GM19467 (cell line): ENCODE data around the gene SLC39A9.
"Not testable (repeated sequence)": the region's sequence is repeated elsewhere in the genome, so short reads cannot be mapped to it uniquely, and the experiment has no call there.

ENCODE experiments used
- ATAC-seq: cut with Tn5 transposase; IDR thresholded peaks from one replicate; pipeline ENCODE4 v1.9.1; 2021; ENCODE audit warnings: mild to moderate bottlenecking, moderate library complexity; ENCODE audit not compliant: unreplicated experiment

The SLC39A9 gene

DNA sequence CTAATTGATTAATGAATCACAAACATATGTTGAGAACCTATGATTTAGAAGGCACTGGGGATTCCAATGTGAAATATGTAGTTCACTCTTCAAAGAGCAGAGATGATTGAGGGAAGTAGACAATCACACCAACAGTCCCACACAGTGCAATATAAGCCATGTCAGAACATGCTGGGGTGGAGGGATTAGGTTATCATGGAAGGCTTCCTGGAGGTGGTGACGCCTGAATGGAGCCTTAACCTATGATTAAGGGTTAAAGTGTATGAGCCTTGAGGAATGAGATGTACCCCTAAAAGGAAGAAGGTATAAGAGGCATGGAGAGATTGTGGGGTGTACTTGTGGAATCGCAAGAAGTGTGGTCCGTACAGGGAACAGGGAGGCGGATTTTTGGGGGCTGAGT is 31.7 kb upstream of the SLC39A9 start:
- no peak for ATAC-seq

DNA sequence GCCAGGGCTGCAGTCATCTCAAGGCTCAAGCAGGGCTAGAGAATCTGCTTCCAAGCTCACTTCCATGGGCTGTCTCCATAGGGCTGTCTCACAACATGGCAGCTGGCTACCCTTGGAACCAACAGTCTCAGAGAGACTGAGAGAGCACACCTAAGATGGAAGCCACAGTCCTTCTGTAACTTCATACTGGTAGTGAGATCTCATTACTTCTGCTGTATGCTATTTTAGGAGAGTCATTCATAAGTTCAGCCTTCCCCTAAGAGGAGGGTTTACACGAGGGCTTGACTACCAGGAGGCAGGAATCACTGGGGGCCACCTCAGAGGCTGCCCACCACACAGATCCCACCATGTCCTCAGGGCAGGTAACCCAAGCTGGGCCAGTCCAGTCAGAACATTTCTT is 30.1 kb upstream of the SLC39A9 start:
- ATAC-seq, result no peak

DNA sequence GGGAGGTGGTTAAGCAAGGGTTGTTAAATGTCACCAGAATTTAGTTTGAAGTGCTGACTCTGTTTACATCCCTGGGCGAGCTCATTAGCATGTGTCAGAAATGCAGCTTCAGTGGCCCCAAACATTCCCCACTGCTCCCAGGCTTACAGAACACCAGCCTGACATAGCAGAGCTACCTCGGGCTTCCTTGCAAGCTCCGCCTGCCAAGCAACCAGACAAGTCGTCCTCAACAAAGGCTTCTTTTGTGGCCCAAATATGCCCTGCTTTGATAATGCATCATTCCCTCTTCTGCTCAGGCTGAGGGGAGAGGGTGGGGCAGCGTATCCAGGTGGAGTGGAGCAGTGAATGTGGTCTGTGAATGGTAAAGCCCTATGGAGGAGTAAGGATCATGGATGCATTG is 28.4 kb upstream of the SLC39A9 start:
- no peak for ATAC-seq

DNA sequence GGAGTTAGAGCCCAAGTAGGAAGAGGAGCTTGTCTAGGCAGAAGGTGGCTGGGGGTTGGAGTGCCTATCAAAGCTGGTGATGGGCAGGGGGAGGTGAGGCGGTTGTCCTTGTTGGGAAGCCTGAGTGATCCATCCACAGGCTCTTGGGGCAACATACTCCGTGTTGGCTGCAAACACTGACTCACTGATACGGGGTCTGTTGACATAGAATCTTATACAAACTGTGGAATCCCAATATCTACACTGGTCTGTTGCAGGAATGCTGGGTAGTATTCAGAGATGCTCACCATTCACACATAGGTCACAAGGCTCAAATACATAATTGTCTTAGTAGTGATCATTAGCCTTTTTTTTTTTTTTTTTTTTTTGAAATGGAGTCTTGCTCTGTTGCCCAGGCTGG is 26.3 kb upstream of the SLC39A9 start:
- no peak for ATAC-seq

DNA sequence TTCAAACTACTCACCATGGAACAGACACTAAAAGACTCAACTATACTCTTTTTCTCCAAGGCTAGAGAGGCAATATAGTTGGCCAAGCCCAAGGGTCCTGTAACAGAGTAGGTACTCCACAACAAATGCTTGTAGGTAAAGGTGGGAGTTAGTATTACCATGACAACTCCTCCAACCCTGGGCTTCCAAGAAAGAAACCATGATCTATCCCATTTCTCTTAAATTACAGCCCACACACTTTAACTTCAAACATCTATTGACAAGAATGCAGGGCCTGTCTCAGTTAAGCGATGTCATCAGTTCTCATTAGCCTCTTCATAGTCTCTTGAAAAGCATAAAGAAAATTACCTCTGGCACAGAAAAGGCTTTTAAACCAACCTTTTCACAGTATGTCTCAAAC is 25.4 kb upstream of the SLC39A9 start:
- no peak for ATAC-seq

DNA sequence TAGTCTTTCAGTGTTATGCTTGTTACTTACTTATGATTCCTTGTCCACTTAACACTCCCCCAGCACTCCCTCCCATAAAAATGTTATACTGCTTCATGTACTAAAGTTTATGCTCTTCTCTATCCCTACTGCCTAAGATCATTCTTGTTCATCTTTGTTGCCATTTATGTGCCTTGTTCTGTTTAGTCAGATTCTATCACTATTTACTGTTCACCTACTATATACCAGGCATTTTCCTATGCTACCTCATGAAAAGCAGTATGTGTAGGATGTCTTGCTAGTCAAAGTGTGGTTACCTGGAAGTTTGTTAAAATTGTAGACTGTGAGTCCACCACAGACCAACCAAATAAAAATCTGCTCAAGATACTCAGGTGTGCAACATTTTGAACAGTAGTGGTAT is 24.3 kb upstream of the SLC39A9 start:
- no peak for ATAC-seq

DNA sequence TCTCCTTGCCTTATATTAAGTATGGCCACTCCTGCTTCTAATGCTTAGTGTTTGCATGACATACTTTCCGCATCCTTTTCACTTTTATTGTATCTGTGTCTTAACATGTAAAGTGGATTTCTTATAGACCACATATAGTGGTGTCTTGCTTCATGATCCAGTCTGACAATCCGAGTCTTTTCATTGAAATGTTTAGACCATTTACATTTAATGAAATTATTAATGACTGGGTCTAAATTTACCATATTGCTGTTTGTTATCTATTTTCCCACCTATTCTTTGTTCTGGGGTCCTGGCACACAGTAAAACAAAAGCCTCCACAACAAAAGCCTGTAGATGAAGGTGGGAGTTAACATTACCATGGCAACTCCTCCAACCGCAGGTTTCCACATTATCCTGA is 23.3 kb upstream of the SLC39A9 start:
- ATAC-seq, result no peak

DNA sequence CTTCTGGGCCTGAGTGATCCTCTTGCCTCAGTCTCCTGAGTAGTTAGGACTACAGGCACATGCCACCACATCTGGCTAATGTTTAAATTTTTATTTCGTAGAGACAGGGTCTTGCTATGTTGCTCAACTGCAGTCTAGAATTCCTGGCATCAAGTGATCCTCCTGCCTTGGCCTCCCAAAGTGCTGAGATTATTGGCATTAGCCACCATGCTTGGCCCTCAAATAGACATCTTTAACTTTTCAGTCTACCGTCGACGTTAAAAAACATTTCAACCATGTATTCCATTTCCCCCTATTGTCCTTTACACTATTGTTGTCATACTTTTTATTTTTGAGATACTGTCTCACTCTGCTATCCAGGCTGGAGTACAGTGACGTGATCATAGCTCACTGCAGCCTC is 22.8 kb upstream of the SLC39A9 start:
- no peak for ATAC-seq

DNA sequence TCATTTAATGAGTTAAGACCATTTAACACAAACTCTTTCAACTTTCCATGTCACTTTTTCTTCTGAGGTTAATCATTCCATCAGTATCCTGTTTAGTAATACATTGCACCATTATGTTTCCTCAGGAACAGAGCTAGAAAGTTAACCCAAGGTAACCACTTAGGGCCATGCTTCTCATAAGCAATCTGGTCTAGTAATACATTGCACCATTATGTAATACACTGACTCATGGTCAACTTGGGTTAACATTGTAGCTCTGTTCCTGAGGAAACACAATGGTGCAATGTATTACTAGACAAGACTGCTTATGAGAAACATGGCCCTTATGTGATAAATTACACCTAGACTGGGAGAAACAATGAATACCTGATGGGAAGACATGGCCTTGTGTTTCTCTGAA is 22.1 kb upstream of the SLC39A9 start:
- ATAC-seq, result no peak

DNA sequence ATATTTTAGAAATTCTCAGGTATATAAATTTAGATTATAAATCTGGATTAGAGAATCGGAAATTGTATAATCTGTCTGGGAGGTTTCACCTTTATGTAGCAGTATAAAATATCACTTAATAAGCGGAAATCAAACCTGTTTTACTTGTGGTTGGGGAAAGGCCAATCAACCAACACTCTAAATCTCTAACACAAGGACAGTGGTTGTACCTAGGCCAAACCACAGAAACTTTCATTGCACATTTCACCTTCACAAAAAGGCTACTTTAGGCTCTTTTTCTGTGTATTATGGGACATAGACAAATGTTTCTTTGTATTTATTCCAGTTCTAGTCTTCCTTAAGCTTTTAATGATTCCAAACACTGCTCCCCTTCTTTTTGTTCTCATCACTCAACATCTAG is 20.2 kb upstream of the SLC39A9 start:
- ATAC-seq, result no peak

DNA sequence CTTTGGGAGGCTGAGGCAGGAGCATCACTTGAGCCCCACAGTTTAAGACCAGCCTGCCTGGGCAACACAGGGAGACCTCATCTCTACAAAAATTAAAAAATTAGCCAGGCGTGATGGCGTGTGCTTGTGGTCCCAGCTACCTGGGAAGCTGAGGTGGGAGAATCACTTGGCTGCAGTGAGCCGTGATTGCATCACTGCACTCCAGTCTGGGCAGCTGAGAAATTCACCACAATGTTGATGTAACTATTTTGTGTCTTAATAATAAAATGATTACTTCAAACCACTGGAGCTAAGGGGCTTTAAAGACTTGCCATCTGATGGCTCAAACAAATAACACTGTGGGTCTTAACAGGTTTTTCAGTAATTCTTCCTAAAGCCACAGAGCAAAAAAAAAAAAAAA is 11.2 kb upstream of the SLC39A9 start:
- ATAC-seq, result no peak

DNA sequence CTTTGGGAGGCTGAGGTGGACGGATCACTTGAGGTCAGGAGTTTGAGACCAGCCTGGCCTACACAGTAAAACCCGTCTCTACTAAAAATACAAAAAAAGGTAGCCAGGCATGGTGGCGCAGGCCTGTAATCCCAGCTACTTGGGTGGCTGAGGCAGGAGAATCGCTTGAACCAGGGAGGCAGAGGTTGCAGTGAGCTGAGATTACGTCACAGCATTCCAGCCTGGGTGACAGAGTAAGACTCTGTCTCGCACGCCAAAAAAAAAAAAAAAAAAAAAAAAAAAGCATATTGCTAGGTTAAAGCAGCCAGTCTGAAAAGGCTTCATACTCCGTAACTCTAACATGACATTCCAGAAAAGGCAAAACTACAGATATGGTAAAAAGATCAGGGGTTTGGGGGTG is 7.1 kb upstream of the SLC39A9 start:
- ATAC-seq, result not testable (repeated sequence)

DNA sequence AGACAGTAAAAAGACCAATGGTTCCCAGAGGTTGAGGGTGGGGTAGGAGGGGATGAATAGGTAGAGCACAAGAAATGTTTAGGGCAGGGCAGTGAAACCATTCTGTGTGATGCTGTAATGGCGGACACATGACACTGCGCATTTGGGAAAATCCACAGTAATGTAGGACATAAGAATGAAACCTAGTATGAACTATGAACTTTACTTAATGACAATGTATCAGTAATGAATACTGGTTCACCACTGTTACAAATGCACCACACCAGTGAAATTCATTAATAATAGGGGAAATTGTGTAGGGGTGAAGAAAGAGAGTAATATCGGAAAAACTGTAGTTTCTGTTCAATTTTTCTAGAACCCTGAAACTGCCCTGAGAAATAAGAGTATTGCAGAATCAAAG is 6.0 kb upstream of the SLC39A9 start:
- no peak for ATAC-seq

DNA sequence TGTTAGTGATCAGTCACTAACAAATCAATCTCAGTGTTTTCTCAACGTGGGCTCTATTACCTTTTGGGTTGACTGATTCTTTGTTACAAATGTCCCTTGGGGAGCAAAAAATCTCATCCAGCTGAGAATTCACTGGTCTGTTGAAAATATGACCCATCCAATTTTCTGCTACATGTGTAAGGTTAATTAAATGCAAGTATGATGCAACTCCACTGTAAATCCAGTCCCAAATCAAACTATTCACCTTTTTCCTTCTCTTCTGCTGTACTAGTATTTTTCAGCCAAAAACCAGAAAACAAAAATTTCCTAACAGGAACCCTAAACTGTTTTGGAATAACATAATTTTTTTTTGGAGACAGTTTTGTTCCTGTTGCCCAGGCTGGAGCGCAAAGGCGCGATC is 2.6 kb upstream of the SLC39A9 start:
- ATAC-seq, result no peak

DNA sequence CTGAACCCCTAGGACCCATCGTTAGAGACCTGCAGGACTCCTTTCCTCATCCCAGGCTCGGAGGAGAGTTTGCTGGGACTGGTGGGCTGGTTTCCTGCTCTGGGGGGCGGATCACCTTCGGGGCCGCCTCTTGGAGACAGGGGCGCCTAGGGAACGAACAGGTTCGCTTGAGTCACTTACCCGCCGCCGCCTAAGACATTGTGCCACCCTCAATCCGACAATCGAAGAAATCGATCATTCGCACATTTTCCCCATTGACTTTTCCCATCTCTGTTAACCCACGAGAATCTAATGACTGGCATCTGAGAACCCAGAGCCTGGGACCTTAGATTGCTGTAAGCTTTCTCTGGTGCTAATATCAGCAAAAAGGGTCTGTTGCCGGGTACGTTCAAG is 322 bp downstream of the SLC39A9 start:
- peak; percentile 8 for ATAC-seq

DNA sequence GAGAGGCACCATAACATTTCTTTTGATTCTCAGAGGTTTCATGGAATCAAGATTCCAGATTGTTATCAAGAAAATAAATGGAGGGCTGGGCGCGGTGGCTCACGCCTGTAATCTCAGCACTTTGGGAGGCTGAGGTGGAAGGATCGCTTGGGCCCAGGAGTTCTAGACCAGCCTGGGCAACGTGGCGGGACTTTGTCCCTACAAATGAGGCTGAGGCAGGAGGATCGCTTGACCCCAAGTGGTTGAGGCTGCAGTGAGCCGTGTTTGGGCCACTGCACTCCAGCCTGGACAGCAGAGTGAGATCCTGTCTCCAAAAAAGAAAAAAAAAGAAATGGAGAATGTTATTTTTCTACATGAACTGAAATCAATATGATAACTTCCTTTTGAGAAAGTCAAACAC is 1.3 kb downstream of the SLC39A9 start:
- no peak for ATAC-seq

DNA sequence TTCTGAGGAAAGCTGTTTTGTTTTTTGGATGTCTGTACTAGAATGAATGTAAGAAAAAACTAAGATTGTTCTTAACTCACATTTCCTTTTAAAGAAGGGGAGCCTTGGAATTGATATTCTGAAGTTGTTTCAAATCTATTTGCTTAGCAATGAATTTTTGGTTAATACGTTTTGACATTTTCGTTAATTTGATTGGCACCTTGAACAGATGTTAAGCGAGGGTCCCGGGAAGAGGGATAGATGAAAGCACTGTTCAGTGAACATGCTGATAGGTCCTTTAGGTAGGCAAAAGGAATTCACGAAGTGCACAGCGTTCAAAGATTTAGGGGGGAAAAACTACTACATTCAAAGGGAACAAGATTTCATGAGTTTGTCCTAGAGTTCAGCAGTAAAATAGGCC is 1.7 kb downstream of the SLC39A9 start:
- no peak for ATAC-seq

DNA sequence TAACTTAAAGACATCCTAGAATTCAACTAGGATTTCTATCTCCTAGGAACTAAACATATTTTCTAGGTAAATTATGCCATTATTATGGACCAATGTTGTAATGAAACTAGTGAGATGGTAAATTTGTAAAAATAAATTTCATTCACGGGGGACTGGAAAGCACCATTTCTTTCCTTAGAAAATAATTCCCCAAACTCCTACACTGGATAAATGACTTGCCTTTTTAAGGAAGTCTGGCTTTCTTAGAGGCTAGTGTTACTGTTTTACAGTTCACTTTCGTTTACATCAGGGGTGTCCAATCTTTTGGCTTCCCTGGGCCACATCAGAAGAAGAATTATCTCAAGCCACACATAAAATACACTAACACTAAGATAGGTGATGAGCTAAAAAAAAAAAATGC is 3.3 kb downstream of the SLC39A9 start:
- ATAC-seq, result no peak

DNA sequence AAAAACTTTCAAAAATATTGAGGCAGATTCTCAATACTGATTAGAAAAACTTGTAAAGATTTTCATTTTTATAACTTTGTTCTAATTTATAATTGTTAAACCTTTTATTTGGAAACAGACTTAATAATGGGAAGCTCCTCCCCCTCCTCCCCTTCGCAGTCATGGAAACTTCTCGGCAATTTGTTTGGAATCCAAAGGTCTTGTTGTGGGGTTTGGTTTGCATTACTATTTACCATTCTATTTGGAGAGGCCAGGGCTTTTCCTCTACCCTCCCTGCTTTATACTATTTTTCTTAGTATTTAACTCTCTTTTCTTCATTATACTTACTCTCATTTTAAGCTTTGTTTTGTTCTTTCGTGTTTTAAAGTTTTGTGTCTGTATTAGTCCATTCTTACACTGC is 6.0 kb downstream of the SLC39A9 start:
- no peak for ATAC-seq

DNA sequence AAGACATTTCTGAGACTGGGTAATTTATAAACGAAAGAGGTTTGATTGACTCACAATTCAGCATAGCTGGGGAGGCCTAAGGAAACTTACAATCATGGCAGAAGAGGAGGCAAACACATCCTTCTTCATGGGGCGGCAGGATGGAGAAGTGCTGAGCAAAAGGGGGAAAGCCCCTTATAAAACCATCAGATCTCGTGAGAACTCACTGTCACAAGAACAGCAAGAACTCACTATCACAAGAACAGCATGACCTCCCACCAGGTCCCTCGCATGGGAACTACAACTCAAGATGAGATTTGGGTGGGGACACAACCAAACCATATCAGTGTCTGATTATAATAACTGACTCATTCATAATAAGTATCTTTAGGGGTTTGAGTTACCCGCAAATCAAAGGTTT is 6.4 kb downstream of the SLC39A9 start:
- no peak for ATAC-seq

DNA sequence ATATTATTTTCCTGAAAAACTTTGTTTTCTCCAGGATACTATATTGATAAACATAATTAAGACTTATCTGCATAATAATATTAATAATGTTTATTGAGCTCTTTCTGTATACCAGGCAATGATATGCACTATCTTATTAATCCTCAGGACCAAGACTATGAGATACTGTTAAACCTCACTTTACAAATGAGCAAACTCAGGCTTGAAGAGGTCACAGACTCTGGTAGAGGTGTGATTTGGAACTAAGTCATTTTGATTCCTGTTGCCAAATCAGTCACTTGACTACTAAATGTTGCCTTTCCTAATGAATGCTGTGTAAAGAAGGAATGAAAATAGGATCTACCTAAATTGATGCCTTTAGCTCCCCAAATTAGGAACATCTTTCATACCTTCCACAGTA is 7.3 kb downstream of the SLC39A9 start:
- ATAC-seq, result no peak

DNA sequence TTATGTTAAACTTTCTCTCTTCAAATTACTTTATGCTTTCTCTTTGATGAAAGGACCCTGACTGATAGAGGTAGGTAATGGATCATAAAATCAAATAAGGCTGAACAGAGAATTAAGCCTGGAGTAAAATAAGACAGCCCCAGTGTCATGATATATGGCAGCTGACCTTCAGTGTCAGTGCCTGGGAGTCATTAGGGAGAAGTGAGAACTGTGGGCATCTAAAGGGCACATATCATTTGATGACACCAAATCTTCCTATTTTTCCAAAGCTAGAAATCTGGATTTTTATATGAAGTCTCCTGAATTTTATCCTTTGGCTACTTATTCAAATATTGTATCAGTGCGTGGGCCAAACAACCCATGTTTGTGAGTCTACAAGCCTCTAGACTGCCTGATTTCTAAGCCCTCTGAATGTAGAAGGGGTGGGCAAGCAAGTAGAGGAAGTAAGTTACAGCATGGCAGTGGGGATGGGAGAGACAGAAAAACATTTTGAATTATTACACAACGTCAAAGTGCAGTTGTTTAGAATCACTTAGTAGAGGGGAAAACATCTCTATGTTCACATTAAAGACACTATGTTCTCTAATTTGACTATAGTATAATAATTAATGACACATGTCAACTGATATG is 10.0 kb downstream of the SLC39A9 start:
- no peak for ATAC-seq

DNA sequence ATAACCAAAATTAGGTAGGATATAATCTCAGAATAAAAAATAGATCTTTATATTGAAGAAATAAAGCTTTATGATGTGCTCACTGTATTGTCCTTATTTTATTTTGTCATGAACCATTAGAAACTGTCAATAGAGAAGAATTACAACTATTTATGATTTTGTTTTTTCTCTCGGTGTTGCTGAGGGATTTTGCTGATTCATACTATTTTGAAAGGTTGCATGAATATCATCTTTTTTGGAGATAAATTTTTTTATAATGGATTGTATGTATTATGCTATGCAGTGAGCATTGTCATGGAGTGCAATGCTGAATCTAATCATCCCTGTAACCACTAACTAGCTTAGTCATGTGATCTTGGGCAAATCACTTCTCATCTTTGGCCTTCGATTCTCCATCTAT is 15.0 kb downstream of the SLC39A9 start:
- ATAC-seq, result no peak

DNA sequence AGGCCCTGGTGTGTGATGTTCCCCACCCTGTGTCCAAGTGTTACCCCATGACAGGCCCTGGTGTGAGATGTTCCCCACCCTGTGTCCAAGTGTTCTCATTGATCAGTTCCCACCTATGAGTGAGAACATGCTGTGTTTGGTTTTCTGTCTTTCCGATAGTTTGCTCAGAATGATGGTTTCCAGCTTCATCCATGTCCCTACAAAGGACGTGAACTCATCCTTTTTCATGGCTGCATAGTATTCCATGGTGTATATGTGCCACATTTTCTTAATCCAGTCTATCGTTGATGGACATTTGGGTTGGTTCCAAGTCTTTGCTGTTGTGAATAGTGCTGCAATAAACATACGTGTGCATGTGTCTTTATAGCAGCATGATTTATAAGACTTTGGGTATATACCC is 17.6 kb downstream of the SLC39A9 start:
- ATAC-seq, result not testable (repeated sequence)
